NCI-H2081 (cell line): ENCODE measurements around the gene OSBPL3.
"Not testable (repeated sequence)": the region's sequence is repeated elsewhere in the genome, so short reads cannot be mapped to it uniquely, and the experiment has no call there.

Source experiments
- DNase-seq, 2 experiments: peaks; one replicate each; lab custom pipeline; 2025; lab: John Stamatoyannopoulos, UW

Gene OSBPL3

DNA sequence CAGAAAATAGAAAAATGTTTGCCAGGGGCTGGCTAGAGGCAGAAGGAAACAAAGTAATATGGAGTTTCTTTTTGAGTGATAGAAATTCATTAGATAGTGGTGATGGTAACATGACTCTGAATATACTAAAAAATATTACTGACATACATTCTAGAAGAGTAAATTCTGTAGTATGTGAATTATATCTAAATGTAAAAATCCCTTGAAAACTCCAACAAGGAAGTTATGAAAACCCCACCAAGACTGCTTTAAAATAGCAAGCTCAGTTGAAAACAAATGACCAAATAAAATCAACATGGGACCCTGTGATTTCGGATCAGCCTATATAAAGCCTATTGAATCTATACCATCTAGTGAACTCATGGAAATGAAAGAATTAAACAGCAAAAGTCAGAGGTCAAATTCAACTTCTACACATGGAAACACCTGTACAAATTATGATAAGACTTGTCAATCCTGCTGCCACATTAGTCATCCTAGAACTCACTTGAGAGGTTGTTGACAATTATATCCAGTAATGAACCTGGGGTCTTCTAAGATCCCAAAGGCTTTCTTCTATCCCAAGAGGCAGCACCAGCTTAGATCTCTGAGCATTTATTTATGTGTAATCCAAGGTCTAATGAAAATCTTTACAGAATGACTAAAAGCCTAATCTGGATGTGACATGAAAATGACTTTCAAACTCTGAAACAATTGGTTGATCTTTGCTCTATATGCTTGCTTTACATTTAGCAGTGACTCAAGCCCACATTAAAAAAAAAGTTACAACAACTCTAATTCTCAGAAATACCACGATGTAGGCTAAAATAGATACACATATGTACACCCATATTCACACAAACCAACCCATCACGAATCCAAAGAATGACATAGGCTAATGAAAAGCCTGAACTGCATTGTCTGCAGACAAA lies 59.3 kb downstream of the OSBPL3 start:
- no peak for DNase-seq

GRCh38 chr7:24917510-24918239 lies 62.3 kb downstream of the OSBPL3 start:
- no peak for DNase-seq

- no peak for DNase-seq
Measured at GRCh38 chr7:24916463-24917040, 63.4 kb downstream of the OSBPL3 start.

DNA sequence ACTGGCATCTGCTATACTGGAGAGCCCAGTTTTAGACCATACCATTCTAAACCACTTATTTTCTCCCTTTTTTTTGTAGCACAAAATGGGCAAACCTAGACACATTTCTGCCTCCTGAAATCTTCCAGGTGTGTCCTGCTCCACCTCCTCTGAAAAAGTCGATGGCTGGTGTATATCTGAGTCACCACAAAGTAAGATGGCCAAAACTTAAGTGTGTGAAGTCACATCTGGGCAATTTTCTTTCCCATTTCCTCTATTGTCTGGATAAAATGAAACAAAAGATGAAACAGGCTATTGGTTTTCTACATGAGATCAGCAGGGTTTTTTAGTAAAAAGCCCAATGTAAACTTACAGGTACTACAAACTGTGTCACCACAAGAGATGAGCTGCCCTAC lies 65.5 kb downstream of the OSBPL3 start:
- no peak for DNase-seq

DNA sequence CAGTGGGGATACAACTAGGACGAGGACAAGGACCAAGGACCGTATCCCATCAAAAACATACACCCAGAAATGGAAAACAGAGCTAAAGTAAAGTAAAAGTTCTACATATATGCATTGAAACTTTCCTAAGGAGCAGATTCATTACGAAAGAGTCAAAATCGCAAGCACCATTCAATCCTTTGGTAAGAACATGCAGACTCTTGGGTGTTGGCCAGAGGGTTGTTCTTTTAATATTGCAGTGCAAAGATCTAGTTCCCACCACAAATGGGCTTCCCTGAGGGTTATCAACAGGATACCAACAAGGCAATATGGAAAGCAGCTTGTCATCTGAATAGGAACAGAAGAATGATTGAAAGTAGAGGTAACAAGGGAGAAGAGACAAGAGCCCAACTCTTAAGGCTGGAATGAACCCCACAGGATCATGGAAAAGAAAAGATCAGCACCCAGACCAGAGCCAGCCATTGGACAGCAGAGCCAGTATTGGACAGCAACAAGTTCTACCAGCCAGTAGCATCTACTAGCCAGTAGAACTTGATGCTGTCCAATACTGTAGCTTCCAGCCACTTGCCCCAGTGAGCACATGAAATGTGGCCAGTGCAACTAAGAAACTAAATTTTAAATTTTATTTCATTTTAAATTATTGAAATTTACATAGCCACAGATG lies 66.0 kb downstream of the OSBPL3 start:
- no peak for DNase-seq

GRCh38 chr7:24912874-24913514 lies 67.0 kb downstream of the OSBPL3 start:
- DNase-seq = no peak

GRCh38 chr7:24912424-24912823 lies 67.6 kb downstream of the OSBPL3 start:
- no peak for DNase-seq

- DNase-seq = no peak
Measured at GRCh38 chr7:24911213-24911603, 68.8 kb downstream of the OSBPL3 start.

DNA sequence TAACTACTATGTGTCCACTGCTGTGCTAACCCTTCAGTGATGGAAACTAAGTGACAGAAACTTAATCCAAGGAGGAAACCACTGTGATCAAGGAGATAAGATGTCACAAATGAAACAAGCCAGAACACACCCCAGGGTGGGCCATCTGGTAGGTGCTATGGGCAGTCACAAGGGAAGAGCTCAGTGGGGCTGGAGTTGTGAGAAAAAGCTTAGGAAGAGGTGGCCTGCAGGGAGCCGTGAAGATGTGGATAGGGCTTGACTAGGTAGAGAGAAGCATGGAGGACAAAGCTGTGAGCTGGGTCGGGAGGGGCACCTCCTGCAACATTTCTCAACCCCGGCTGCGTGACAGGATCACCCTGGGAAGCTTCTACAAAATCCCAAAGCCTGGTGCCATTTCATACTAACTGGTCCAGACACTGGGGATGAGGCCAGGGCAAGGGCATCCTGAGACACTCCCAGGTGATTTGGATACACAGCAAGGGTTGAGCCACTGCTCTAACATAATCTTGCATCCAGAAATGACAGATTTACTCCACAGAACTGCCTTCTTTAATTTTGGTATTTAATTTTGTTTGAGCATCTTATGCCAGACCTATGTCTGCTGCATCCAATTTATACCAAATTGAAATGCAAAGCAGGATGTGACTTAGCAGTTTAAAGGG lies 69.3 kb downstream of the OSBPL3 start:
- no peak for DNase-seq

- no peak for DNase-seq
Measured at GRCh38 chr7:24908727-24909126, 71.3 kb downstream of the OSBPL3 start.

GRCh38 chr7:24908166-24908565 lies 71.8 kb downstream of the OSBPL3 start:
- DNase-seq = no peak

- DNase-seq = no peak
Measured at GRCh38 chr7:24907311-24907886, 72.6 kb downstream of the OSBPL3 start.

DNA sequence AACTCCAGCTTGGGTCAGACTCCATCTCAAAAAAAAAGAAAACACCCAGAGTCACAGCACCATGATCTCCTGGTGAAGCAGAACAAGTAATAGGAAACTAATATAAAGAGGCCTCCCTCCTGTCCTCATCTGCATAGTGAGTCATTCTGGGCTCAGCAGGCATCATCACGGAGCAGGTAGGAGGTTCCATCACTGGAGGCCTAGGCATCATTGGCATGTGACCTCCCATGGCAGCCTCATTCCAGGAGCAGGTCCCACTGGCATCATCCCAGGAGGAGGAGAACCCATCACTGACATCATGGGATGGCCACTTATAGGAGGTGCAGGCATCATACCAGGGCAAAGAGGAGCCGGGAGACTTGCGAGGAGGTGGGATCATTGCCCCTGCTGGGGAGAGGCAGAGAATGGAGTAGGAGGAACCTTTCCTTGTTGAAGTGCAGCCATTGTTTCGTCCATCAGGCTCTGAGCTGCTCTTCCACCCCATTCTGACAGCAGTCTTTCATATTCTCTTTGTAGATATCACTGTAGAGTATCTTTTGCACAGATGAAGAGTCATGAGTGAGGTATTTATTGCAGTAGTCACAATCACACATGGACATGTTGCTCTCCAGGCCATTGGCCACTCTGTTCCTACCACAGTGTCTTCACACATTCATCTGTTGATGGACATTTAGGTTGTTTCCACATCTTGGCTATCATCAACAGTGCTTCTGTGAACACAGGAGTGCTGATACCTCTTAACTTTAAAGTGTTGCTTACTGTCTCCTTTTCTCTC lies 73.8 kb downstream of the OSBPL3 start:
- no peak for DNase-seq

DNA sequence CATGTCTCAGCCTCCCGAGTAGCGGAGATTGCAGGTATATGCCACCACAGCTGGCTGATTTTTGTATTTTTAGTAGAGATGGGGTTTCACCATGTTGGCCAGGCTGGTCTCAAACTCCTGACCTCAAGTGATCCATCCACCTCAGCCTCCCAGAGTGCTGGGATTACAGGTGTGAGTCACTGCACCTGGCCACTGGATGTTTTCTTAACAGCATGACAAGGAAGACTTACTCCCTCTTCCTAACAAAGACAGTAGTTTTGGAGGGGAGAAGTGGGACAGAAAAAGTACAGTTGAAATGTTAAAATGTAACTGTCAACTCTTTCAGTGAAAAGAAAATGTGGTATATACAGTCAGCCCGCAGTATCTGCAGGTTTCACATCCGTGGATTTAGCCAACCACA lies 76.0 kb downstream of the OSBPL3 start:
- not testable (repeated sequence) for DNase-seq

DNA sequence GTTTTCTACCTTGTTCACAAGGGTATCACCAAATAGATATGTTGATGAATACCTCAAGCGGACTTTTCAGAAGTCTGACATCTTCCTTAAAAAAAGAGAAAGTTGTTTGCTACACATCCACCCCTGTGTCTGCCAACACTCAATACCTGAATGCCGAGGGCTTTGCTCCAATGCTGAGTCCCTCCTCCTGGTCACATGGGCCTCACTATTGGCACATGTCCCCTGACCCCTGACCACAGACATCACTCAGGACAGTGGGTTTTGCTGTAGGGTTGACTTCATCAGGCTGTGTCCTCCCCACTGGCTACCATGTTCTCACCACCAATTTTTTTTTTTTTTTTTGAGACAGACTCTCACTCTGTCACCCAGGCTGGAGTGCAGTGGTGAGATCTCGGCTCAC lies 76.4 kb downstream of the OSBPL3 start:
- DNase-seq = no peak

GRCh38 chr7:24902931-24903330 lies 77.0 kb downstream of the OSBPL3 start:
- no peak for DNase-seq

DNA sequence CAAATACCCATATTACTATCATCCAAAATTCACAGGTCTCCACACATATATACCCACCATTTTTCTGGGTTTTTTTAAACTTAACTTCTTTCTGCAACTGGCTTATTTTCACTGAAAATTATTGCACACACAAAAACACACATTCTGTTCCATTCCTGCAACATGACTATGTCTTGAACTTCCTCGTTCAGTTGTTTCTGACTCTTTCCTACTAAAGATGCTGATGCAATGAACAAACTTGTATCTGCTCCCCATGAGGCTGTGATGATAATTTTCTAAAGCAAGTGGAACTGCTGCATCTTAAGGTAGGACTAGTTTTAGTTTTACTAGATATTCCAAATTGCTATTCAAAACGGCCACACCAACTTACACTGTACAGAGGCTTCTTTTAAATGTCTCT lies 77.7 kb downstream of the OSBPL3 start:
- DNase-seq = no peak

DNA sequence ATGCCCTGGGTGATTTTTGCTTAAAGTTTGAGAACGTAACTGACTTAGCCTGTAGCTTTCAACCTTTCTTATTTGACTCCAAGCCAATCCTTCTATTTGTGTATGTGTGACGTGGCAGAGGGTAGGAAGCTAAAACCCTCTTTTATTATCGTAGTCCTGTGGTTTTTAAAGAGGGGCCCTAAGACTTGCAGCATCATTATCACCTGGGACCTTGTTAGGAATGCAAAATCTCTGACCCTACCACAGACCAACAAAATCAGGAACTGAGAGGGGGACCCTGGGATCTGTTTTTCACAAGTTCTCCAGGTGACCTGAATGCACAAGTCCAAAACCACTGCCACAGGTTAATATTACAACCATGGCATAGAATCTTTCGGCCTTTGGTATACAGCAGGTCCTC lies 80.1 kb downstream of the OSBPL3 start:
- no peak for DNase-seq

- DNase-seq = no peak
Measured at GRCh38 chr7:24899161-24899560, 80.8 kb downstream of the OSBPL3 start.

DNA sequence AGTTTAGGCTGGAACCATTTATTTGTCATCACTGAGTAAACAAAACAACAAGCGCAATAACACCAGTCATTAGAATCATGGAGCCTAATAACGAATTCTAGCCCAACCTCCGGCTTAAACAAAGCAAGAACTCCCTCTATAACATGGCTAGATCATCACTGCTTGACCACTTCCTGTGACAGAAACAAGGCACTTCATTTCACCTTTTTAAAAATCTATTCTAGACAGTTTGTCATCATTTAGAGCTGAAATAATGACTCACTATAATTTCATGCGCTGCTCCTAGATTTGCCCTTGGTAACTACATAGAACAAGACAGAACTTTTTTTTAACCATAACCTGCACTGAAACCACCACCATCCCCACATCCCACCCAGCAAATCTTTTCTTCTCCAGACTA lies 81.3 kb downstream of the OSBPL3 start:
- no peak for DNase-seq
